HCT116 (cell line): ENCODE data around the gene DLL1.

Source experiments
- CEBPB ChIP-seq: IDR thresholded peaks from 2 replicates; pipeline ENCODE4 v1.6.1; 2012; ENCODE audit warnings: low read depth
- CTCF ChIP-seq, 3 experiments: fragments of 200-600 bp in 1 of 3; sonication (generic) in 1 of 3; IDR thresholded peaks in 2 of 3; conservative IDR thresholded peaks in 1 of 3; 2 replicates each; pipeline ENCODE4 v1.5.1; 2012 to 2017; ENCODE audit warnings: low read depth in 2 of 3, low read length in 2 of 3, antibody characterized with exemption in 1 of 3, borderline replicate concordance in 1 of 3, control low read depth in 1 of 3, mild to moderate bottlenecking in 1 of 3, mixed read lengths in 1 of 3, mixed run types in 1 of 3, moderate library complexity in 1 of 3; ENCODE audit not compliant: insufficient read depth in 1 of 3
- ELF1 ChIP-seq: IDR thresholded peaks from 2 replicates; pipeline ENCODE4 v1.6.1; 2012; ENCODE audit warnings: low read depth, borderline replicate concordance
- EZH2 ChIP-seq: fragments of 200-600 bp; sonication (generic); IDR thresholded peaks from 2 replicates; pipeline ENCODE4 v1.6.1; 2017; ENCODE audit warnings: antibody characterized with exemption, mixed run types
- EZH2phosphoT487 ChIP-seq: fragments of 200-600 bp; IDR thresholded peaks from 2 replicates; pipeline ENCODE4 v1.6.1; 2018; ENCODE audit warnings: antibody characterized with exemption, borderline replicate concordance
- JUND ChIP-seq: IDR thresholded peaks from 2 replicates; pipeline ENCODE4 v1.6.1; 2012
- MAX ChIP-seq: IDR thresholded peaks from 2 replicates; pipeline ENCODE4 v1.6.1; 2012
- POLR2A ChIP-seq: IDR thresholded peaks from 2 replicates; pipeline ENCODE4 v1.7.0; 2011; ENCODE audit warnings: borderline replicate concordance; ENCODE audit not compliant: insufficient read depth, insufficient read length; ENCODE audit errors: extremely low read depth
- POLR2AphosphoS5 ChIP-seq: IDR thresholded peaks from 2 replicates; pipeline ENCODE4 v1.6.1; 2011; ENCODE audit warnings: mild to moderate bottlenecking, low read depth, low read length, moderate library complexity
- SP1 ChIP-seq: IDR thresholded peaks from 2 replicates; pipeline ENCODE4 v1.6.1; 2012; ENCODE audit warnings: low read depth
- ZFX ChIP-seq: fragments of 450-650 bp; IDR thresholded peaks from 2 replicates; pipeline ENCODE4 v1.6.1; 2017
- ZNF274 ChIP-seq: fragments of 200-500 bp; sonication (Bioruptor generic); IDR thresholded peaks from 2 replicates; pipeline ENCODE4 v1.6.1; 2014; ENCODE audit warnings: mild to moderate bottlenecking, low read depth, low read length, inconsistent platforms

- TF ChIP-seq CTCF (IDR thresholded peaks at IDR 0.05 in 2 of 3, conservative IDR thresholded peaks at IDR 0.05 in 1 of 3; ENCODE audit: borderline replicate concordance in 1 of 3, insufficient read depth in 1 of 3, low read depth in 2 of 3, low read length in 2 of 3) (no peak), JUND (no peak), CEBPB (no peak), POLR2A (no peak), EZH2 (no peak), POLR2AphosphoS5 (no peak), ZFX (no peak), ELF1 (no peak), EZH2phosphoT487 (no peak), MAX (no peak), ZNF274 (no peak), SP1 (no peak)
These were observed 17.9 kb upstream of the DLL1 start for GRCh38 chr6:170308761-170309160.
